KMS-11 (cell line): ENCODE data around the gene SKAP2.

ENCODE experiments used
- H2AFZ ChIP-seq: fragments of 200-600 bp; sonication (generic); 2 replicates; pipeline ENCODE4 v1.6.1; 2016; ENCODE audit warnings: antibody characterized with exemption, mixed run types, low read depth
- H3K27ac ChIP-seq: fragments of 200-600 bp; sonication (generic); 2 replicates; pipeline ENCODE4 v1.6.1; 2016; ENCODE audit warnings: mild to moderate bottlenecking, mixed run types
- H3K27me3 ChIP-seq: fragments of 200-600 bp; sonication (generic); 2 replicates; pipeline ENCODE4 v1.6.1; 2017; ENCODE audit warnings: mild to moderate bottlenecking, low read depth, mixed run types, moderate library complexity; ENCODE audit not compliant: insufficient read depth
- H3K36me3 ChIP-seq: fragments of 200-600 bp; sonication (generic); 2 replicates; pipeline ENCODE4 v1.6.1; 2017; ENCODE audit warnings: mild to moderate bottlenecking, mixed run types; ENCODE audit not compliant: insufficient read depth
- H3K4me1 ChIP-seq: fragments of 200-600 bp; sonication (generic); 2 replicates; pipeline ENCODE4 v1.6.1; 2016; ENCODE audit warnings: mild to moderate bottlenecking, low read depth, mixed run types; ENCODE audit not compliant: poor library complexity, severe bottlenecking
- H3K4me2 ChIP-seq: fragments of 200-600 bp; sonication (generic); 2 replicates; pipeline ENCODE4 v1.7.0; 2016; ENCODE audit warnings: mild to moderate bottlenecking, mixed run types
- H3K4me3 ChIP-seq: fragments of 200-600 bp; sonication (generic); IDR thresholded peaks from 2 replicates; pipeline ENCODE4 v1.6.1; 2017; ENCODE audit warnings: low read depth, low read length, mixed read lengths; ENCODE audit not compliant: insufficient read depth
- H3K79me2 ChIP-seq: fragments of 200-600 bp; sonication (generic); 2 replicates; pipeline ENCODE4 v1.6.1; 2016; ENCODE audit warnings: low read depth, mixed run types; ENCODE audit not compliant: insufficient read depth
- H3K9ac ChIP-seq: fragments of 200-600 bp; sonication (generic); 2 replicates; pipeline ENCODE4 v1.6.1; 2016; ENCODE audit warnings: mild to moderate bottlenecking, mixed run types
- H4K20me1 ChIP-seq: fragments of 200-600 bp; sonication (generic); 2 replicates; pipeline ENCODE4 v1.6.1; 2016; ENCODE audit warnings: mild to moderate bottlenecking, mixed run types; ENCODE audit not compliant: insufficient read depth
- TF ChIP-seq, protein P1 (sequence below): fragments of 200-600 bp; sonication (generic); conservative IDR thresholded peaks from 2 replicates; pipeline ENCODE4 v1.6.1; 2017; ENCODE audit warnings: low read depth, mild to moderate bottlenecking, antibody characterized with exemption, low read length, moderate library complexity, mixed read lengths

SKAP2 gene

DNA sequence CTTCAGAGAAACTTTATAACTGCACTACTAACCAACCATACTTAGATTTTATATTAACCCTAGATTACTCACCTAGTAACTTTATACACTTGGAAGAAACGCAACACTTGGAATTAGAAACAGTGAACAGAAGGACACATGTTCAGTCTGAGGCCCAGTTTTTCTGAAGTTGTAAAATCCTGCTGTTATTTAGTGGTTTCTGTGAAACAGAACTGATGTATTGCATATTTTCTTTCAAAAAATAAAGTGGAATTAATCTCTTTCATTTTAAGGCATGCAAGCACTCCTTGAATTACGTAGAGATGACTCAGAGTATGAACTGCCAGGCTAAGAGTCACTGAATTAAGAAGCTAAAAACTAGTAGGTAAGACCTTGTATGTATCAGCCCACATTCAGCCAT lies 215.8 kb downstream of the SKAP2 start:
- no peaks in the 10 kb centered on the region for H3K79me2 ChIP-seq
- no peak overlapping the region for H2AFZ ChIP-seq
- H4K20me1 ChIP-seq = no peaks in the 10 kb centered on the region
- H3K36me3 ChIP-seq = no peaks in the 10 kb centered on the region
- H3K27ac ChIP-seq = no peak overlapping the region
- no peak overlapping the region for H3K9ac ChIP-seq
- TF ChIP-seq, protein P1, sequence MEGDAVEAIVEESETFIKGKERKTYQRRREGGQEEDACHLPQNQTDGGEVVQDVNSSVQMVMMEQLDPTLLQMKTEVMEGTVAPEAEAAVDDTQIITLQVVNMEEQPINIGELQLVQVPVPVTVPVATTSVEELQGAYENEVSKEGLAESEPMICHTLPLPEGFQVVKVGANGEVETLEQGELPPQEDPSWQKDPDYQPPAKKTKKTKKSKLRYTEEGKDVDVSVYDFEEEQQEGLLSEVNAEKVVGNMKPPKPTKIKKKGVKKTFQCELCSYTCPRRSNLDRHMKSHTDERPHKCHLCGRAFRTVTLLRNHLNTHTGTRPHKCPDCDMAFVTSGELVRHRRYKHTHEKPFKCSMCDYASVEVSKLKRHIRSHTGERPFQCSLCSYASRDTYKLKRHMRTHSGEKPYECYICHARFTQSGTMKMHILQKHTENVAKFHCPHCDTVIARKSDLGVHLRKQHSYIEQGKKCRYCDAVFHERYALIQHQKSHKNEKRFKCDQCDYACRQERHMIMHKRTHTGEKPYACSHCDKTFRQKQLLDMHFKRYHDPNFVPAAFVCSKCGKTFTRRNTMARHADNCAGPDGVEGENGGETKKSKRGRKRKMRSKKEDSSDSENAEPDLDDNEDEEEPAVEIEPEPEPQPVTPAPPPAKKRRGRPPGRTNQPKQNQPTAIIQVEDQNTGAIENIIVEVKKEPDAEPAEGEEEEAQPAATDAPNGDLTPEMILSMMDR = no peak
- H3K4me1 ChIP-seq = no peaks in the 10 kb centered on the region
- H3K4me2 ChIP-seq = no peak overlapping the region
- H3K4me3 ChIP-seq = no peak overlapping the region
- no peaks in the 10 kb centered on the region for H3K27me3 ChIP-seq

DNA sequence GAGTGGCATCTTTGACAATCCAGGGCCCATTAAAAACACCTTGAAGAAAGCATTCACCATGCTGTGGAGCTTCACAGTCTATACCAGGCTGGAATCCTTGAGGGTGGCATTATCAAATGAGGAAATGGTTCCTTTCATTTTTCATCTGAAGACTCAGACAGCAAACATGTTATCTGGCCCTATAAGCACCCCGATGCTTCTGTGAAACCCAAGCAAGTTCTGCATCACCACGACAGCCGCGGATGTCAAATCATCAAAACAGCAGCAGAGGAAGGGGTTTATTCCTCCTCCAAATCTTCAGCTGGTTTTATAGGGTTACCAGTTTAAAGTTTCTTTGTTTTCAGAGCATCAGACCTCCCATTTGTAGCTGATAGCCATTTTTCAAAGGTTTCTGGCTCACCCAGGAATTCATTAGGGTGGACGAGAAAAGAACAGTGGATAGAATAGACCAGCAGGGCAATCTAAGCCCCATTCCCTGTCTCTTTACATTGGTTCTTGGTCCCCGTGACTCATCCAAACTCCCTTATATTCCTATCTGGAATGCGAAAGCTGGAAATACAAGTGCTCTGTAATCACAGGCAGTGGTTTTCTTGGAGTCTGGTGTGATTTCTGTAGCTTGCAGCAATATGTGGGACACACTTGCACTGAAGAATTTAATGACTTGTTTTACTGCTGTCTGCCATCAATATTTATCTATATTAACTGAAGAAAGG lies 217.9 kb downstream of the SKAP2 start:
- Histone ChIP-seq H3K9ac (no peak overlapping the region), H3K27me3 (no peaks in the 10 kb centered on the region), H3K36me3 (no peaks in the 10 kb centered on the region), H3K4me3 (no peak overlapping the region), H3K27ac (no peak overlapping the region), H3K79me2 (no peaks in the 10 kb centered on the region), H3K4me2 (no peak overlapping the region), H4K20me1 (no peaks in the 10 kb centered on the region), H2AFZ (no peak overlapping the region), H3K4me1 (no peaks in the 10 kb centered on the region)
- TF ChIP-seq, protein P1 = no peak

DNA sequence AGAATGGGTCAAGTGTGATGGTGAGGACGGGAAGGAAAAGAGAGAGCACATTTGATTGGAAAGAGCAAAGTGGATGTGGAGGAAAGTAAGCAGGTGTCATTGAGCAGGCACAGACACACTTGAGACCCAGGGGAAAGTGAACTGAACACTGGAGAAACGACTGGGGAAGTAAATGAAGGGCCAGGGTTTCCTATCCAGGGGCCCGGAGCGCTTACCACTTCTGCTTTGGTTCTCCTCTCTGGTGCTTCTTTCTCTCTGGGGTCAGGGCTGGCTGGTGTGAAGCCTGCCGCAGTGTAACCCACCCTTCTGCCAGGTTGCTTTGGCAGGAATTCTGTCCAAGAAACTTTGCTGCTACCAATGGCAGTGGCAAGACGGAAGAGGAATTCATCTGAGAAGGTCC lies 219.3 kb downstream of the SKAP2 start:
- H3K27ac ChIP-seq = no peak overlapping the region
- no peak overlapping the region for H3K9ac ChIP-seq

DNA sequence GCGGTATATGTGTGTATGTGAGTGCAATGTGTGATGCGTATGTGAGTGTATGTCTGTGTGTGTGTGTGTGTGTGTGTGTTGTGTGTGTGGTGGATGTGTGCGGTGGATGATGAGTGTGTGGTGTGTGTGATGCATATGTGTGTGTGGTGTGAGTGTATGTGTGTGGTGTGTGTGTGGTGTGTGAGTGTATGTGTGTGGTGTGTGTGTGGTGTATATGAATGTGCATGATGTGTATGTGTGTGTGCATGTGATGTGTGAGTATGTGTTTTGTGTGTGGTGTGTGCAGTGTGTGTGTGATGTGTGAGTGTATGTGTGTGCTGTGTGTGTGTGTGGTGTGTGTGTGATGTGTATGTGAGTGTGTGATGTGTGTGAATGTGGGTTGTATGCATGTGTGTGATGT lies 222.0 kb downstream of the SKAP2 start:
- Histone ChIP-seq H2AFZ (no peak overlapping the region), H3K27me3 (no peaks in the 10 kb centered on the region), H3K4me2 (no peak overlapping the region), H3K4me1 (no peaks in the 10 kb centered on the region), H3K9ac (no peak overlapping the region), H3K36me3 (no peaks in the 10 kb centered on the region), H3K27ac (no peak overlapping the region), H4K20me1 (no peaks in the 10 kb centered on the region), H3K4me3 (no peak overlapping the region), H3K79me2 (no peaks in the 10 kb centered on the region)
- TF ChIP-seq, protein P1 = no peak

More for the DNA sequence above, 219.3 kb downstream of the SKAP2 start:
- TF ChIP-seq, protein P1 = no peak
- H3K4me3 ChIP-seq = no peak overlapping the region
- no peak overlapping the region for H2AFZ ChIP-seq
- H3K4me1 ChIP-seq = no peaks in the 10 kb centered on the region
- no peaks in the 10 kb centered on the region for H3K79me2 ChIP-seq
- H3K36me3 ChIP-seq = no peaks in the 10 kb centered on the region
- H4K20me1 ChIP-seq = no peaks in the 10 kb centered on the region
- no peaks in the 10 kb centered on the region for H3K27me3 ChIP-seq
- no peak overlapping the region for H3K4me2 ChIP-seq
